Measurements from ENCODE around the gene STARD3.

DNA sequence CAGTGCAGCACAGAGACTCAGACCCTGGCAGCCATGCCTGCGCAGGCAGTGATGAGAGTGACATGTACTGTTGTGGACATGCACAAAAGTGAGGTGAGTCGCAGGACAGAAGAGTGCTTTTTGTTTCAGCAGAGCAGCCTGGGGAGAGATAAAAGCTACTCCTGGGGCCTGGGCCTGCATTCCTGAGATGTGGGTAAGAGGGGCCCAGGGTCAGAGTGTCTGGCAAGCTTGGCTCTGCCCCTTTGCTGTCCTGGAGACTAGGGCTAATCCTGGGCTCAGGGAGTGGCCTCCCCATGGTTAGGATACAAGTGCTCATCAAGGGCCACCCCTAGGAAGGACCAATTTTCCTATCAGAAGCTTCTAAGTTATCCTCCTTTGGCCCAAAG, 58.1 kb downstream of the STARD3 start:
- TF ChIP-seq, protein P1, sequence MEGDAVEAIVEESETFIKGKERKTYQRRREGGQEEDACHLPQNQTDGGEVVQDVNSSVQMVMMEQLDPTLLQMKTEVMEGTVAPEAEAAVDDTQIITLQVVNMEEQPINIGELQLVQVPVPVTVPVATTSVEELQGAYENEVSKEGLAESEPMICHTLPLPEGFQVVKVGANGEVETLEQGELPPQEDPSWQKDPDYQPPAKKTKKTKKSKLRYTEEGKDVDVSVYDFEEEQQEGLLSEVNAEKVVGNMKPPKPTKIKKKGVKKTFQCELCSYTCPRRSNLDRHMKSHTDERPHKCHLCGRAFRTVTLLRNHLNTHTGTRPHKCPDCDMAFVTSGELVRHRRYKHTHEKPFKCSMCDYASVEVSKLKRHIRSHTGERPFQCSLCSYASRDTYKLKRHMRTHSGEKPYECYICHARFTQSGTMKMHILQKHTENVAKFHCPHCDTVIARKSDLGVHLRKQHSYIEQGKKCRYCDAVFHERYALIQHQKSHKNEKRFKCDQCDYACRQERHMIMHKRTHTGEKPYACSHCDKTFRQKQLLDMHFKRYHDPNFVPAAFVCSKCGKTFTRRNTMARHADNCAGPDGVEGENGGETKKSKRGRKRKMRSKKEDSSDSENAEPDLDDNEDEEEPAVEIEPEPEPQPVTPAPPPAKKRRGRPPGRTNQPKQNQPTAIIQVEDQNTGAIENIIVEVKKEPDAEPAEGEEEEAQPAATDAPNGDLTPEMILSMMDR (IDR thresholded peaks at IDR 0.05), result no peak
- no peak for TF ChIP-seq POLR2A (IDR thresholded peaks at IDR 0.05)

All from right lobe of liver (tissue), 4 donors.